AG09309 (cell line): Measurements from ENCODE around the gene RNASE8.
"Not testable (repeated sequence)": the region's sequence is repeated elsewhere in the genome, so short reads cannot be mapped to it uniquely, and the experiment has no call there.

Source experiments
- DNase-seq: peaks from one replicate; pipeline ENCODE4 v3.0.0-alpha.2; 2010; ENCODE audit warnings: low read depth
- H3K4me3 ChIP-seq: 2 replicates; pipeline ENCODE4 v1.5.1; 2011; ENCODE audit warnings: mild to moderate bottlenecking, low read depth, low read length, moderate library complexity; ENCODE audit not compliant: control insufficient read depth
- TF ChIP-seq, protein P1 (sequence below): IDR thresholded peaks from 2 replicates; pipeline ENCODE4 v1.5.1; 2011; ENCODE audit warnings: mild to moderate bottlenecking, low read depth, low read length, inconsistent platforms; ENCODE audit not compliant: insufficient read depth, control insufficient read depth; ENCODE audit errors: missing control alignments

RNASE8 gene, protein sequence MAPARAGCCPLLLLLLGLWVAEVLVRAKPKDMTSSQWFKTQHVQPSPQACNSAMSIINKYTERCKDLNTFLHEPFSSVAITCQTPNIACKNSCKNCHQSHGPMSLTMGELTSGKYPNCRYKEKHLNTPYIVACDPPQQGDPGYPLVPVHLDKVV

DNA sequence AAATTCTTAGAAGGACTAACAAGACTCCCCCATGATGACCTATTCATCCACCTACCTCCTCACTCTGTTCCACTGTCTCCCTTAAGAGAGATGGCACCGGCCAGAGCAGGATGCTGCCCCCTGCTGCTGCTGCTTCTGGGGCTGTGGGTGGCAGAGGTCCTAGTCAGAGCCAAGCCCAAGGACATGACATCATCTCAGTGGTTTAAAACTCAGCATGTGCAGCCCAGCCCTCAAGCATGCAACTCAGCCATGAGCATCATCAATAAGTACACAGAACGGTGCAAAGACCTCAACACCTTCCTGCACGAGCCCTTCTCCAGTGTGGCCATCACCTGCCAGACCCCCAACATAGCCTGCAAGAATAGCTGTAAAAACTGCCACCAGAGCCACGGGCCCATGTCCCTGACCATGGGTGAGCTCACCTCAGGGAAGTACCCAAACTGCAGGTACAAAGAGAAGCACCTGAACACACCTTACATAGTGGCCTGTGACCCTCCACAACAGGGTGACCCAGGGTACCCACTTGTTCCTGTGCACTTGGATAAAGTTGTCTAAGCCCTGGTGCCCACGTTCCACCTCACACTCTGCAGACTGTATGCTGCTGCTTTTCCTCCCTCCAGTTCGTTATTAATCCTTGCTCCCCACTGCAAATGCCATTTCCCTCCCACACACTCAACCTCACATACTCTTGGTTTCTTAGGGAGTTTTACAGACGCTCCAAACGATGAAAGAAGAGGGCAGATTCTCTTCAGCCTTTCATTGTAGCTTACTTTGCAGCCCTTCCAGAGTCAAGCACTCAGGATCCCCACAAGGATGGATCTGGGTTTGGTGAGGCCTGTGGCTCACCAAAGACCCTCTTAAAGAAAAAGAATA, at the start of gene RNASE8:
Gene RNASE8 (plus strand): TSS at position 20 of the 873 bp plus-strand sequence. CDS start 71 bp downstream, at position 91.
- no peak for DNase-seq
- TF ChIP-seq, protein P1, sequence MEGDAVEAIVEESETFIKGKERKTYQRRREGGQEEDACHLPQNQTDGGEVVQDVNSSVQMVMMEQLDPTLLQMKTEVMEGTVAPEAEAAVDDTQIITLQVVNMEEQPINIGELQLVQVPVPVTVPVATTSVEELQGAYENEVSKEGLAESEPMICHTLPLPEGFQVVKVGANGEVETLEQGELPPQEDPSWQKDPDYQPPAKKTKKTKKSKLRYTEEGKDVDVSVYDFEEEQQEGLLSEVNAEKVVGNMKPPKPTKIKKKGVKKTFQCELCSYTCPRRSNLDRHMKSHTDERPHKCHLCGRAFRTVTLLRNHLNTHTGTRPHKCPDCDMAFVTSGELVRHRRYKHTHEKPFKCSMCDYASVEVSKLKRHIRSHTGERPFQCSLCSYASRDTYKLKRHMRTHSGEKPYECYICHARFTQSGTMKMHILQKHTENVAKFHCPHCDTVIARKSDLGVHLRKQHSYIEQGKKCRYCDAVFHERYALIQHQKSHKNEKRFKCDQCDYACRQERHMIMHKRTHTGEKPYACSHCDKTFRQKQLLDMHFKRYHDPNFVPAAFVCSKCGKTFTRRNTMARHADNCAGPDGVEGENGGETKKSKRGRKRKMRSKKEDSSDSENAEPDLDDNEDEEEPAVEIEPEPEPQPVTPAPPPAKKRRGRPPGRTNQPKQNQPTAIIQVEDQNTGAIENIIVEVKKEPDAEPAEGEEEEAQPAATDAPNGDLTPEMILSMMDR = no peak
- H3K4me3 ChIP-seq = no peak within 1 kb of the TSS

DNA sequence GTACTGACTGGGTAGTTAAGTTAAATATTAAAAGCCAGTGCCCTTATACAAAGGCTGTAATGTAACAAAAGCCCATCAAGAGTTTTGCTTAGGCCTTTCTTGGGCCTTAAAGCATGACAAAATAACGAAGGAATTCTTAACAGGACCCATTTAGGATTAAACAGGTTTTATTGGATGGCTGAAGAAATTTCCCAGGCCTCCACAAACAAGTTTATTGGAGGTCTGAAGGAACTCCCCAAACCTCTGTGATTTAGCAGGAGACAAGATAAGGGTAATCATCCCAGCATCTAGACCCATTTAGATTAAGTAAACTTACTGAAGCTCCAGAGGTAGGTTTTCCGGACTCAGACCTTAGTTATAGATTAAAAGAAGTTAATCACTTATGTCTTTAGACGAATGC, 47.9 kb upstream of the RNASE8 start:
- not testable (repeated sequence) for DNase-seq, H3K4me3 ChIP-seq

DNA sequence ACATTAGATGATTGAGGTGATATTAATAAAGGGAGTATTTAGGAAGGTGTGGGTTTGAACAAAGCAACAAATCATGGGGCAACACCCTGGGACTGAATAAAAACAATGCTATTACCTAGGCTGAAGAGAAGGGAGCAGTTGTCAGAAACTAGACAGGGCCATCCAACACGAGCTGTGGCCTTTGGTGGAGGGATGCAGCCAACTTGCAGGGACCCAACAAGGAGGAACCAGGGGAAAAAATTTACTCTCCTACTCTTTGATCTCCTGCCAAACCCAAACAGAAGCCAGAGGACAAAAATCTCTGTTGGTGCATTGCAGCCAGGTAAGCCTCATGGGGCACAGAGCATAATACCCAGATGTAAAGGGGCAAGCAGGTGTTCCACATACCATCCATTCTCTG, 46.5 kb upstream of the RNASE8 start:
- no peak overlapping the region for H3K4me3 ChIP-seq
- DNase-seq = no peak
- TF ChIP-seq, protein P1 = no peak

DNA sequence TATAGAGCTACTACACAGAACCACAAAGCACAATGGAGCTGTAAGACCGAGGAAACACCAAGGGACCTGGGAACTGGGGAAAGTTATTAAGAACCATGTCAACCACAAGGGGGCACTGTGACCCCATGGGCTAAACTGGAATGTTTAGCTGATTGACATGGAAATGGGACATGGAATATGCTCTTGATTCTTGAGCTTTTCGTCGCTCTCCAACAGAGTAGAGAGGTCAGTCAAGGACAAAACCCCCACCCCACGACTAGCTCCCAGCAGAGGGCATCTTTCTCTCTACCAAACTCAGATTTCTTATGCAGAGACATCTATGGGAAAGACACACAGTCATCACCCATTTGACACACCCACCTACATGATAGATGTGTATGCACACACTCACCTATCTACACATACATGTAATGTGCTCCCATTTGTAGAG, 42.8 kb upstream of the RNASE8 start:
- TF ChIP-seq, protein P1 = peak; percentile 95
- peak; percentile 40 for DNase-seq
- no peak overlapping the region for H3K4me3 ChIP-seq

DNA sequence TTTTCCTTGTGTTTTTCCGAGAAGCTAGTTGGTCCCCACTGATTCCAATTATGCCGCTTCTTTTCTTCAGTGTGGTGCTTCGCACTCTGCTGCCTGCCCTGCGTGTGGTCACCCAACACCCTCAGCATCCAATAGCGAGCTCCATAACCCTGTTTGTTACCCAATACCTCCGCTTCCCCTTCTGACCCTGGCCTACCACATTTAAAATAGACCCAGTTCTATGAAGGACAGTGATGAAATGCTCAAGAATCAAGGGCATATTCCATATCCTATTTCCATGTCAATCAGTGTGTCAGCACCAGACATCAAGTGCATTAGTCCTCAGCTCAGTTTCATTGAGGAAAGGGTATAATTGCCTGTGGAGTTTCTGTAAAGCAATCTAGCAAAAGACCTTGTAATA, 42.3 kb upstream of the RNASE8 start:
- TF ChIP-seq, protein P1 = no peak
- no peak for DNase-seq
- H3K4me3 ChIP-seq = no peak overlapping the region

DNA sequence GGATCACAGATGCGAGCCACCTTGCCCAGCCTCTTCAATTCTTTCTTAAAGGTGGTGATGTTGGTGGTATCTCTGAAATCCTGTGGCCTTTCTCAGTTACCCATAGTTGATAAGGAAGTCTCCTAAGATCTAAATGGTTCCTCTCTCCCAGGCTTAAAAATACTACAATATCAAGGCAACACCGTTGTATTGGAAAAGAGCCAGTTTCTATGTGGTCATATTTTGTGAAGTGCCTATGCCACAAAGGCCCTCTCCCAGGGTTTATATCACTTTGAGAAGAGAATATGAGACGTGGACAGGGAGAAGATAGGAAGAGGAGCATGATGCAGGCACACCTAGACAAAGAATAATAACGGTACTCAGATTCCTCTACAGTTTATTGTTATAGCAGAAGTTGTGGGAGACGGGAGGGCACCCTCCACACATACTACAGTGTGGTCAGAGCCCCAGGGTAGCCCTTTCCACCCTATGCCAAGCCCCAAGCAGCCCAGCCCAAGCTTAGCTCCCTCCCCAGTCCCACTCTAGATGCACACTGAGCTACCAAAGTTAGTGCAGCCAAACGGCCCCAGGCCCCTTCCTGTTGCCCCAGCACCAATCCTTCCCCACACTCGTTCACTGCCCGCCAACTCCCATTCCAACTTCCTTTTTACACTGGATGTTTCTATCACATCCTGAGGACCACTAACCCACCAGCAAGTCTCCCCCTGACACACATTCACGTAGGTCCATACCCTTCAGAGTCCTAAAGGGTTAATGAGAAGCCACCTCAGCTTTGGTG, 41.0 kb upstream of the RNASE8 start:
- no peak for DNase-seq

More for the DNA sequence above, 41.0 kb upstream of the RNASE8 start:
- TF ChIP-seq, protein P1 = no peak
- no peak overlapping the region for H3K4me3 ChIP-seq
